Right lobe of liver (tissue), 4 donors: ENCODE results near the gene NKD2.

ENCODE experiments used
- POLR2A ChIP-seq: fragments of 450-650 bp; IDR thresholded peaks from one replicate; pipeline ENCODE4 v1.6.1; 2017; ENCODE audit warnings: antibody characterized with exemption, mild to moderate bottlenecking
- TF ChIP-seq, protein P1 (sequence below), 4 donors: fragments of 200-600 bp in 3 of 4; fragments of 450-650 bp in 1 of 4; IDR thresholded peaks; one replicate each; pipeline versions ENCODE4 v1.5.1 to v1.8.0; 2016 to 2022; ENCODE audit warnings: antibody characterized with exemption in 4 of 4, mild to moderate bottlenecking in 2 of 4
- donor health status: DM: no; HTN: no; CAD: no.
- donor health status: DM: no; HTN: no; CAD: no.
- donor health status: DM: no; HTN: yes; CAD: no.

DNA sequence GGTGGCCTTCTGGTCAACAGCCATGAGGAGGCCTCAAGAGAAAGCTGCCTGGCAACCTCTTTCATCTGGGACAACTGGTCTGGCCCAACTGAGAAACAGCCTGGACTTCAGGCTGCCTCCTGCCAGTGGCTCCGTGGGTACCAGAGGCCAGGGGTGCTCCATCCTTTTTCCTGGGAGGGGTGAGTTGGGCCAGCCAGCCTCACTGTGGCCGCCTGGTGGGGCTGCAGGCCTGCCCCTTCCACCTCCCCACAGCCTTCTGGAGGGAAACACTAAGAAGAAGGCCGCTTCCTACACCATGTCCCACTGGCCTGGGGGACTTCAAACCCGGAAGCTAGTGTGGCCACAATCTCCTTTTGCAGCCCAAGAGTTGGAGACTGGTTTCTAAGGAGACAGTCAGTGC, 13.8 kb upstream of the NKD2 start:
- TF ChIP-seq, protein P1, sequence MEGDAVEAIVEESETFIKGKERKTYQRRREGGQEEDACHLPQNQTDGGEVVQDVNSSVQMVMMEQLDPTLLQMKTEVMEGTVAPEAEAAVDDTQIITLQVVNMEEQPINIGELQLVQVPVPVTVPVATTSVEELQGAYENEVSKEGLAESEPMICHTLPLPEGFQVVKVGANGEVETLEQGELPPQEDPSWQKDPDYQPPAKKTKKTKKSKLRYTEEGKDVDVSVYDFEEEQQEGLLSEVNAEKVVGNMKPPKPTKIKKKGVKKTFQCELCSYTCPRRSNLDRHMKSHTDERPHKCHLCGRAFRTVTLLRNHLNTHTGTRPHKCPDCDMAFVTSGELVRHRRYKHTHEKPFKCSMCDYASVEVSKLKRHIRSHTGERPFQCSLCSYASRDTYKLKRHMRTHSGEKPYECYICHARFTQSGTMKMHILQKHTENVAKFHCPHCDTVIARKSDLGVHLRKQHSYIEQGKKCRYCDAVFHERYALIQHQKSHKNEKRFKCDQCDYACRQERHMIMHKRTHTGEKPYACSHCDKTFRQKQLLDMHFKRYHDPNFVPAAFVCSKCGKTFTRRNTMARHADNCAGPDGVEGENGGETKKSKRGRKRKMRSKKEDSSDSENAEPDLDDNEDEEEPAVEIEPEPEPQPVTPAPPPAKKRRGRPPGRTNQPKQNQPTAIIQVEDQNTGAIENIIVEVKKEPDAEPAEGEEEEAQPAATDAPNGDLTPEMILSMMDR (IDR thresholded peaks at IDR 0.05): no peak
- no peak for TF ChIP-seq POLR2A
